Stomach (tissue), 9 donors: ENCODE data around the gene NOS1. TPM values are rescaled to one million over a fixed set of nuclear protein-coding genes. Genes with fewer than 3 reads are reported as not detected.

Source experiments
- DNase-seq, 2 donors: peaks; one replicate each; pipeline versions ENCODE4 v3.0.0 to v3.0.0-alpha.2; 2013 to 2019
- H3K27ac ChIP-seq, 5 donors: fragments of 200-600 bp in 4 of 5; sonication (generic) in 4 of 5; one replicate each; pipeline ENCODE4 v1.5.1; 2013 to 2019; ENCODE audit warnings: mild to moderate bottlenecking in 1 of 5, moderate library complexity in 1 of 5
- H3K27me3 ChIP-seq, 3 donors: fragments of 200-600 bp; sonication (generic); one replicate each; pipeline ENCODE4 v1.5.1; 2017 to 2019; ENCODE audit warnings: mixed run types in 1 of 3
- H3K36me3 ChIP-seq, 4 donors: fragments of 200-600 bp; sonication (generic); 1 replicate in 3 of 4; 2 replicates in 1 of 4; pipeline ENCODE4 v1.5.1; 2016 to 2019
- H3K4me1 ChIP-seq, 4 donors: fragments of 200-600 bp; sonication (generic); one replicate each; pipeline ENCODE4 v1.5.1; 2016 to 2019
- H3K4me3 ChIP-seq, 4 donors: fragments of 200-600 bp; sonication (generic) in 3 of 4; one replicate each; pipeline ENCODE4 v1.5.1; 2016 to 2019; ENCODE audit warnings: mild to moderate bottlenecking in 1 of 4
- H3K9me3 ChIP-seq, 4 donors: fragments of 200-600 bp; sonication (generic); one replicate each; pipeline ENCODE4 v1.5.1; 2016 to 2019
- CTCF ChIP-seq, 7 experiments: fragments of 450-650 bp in 4 of 7; fragments of 200-600 bp in 3 of 7; sonication (generic) in 3 of 7; IDR thresholded peaks; one replicate each; pipeline ENCODE4 v1.5.1; 2016 to 2019; ENCODE audit warnings: antibody characterized with exemption in 7 of 7, control low read depth in 2 of 7, mild to moderate bottlenecking in 1 of 7
- EP300 ChIP-seq: sonication (generic); formaldehyde crosslinking; IDR thresholded peaks from one replicate; pipeline ENCODE4 v1.6.1; 2017; ENCODE audit warnings: antibody characterized with exemption
- POLR2A ChIP-seq, 4 donors: fragments of 450-650 bp; IDR thresholded peaks; one replicate each; pipeline ENCODE4 v1.6.1; 2016; ENCODE audit warnings: antibody characterized with exemption in 4 of 4, control low read depth in 2 of 4, mild to moderate bottlenecking in 1 of 4, moderate library complexity in 1 of 4
- POLR2AphosphoS5 ChIP-seq, 3 donors: sonication (generic); formaldehyde crosslinking; IDR thresholded peaks; one replicate each; pipeline ENCODE4 v1.6.1; 2016; ENCODE audit warnings: antibody characterized with exemption in 3 of 3
- WGBS, 5 donors: extraction: QIAGEN DNeasy Blood & Tissue Kit in 3 of 5; methylation state at CpG; one replicate each; pipeline versions ENCODE4 v1.1.5 to v1.1.7; 2013 to 2018; 5-methylcytosine and 5-hydroxymethylcytosine counted together
- intact Hi-C: fragments of 100-400 bp; cut with DNase I; formaldehyde crosslinking; loops from one replicate; pipeline ENCODE4 v1.15.1; 2023; ENCODE audit warnings: low total_unique reads
- polyA plus RNA-seq, 3 donors: library from polyadenylated mRNA; stranded (reverse); fragments of 200-250 nt; gene quantifications; one replicate each; pipeline ENCODE4 v1.2.3, GENCODE V29; 2013
- total RNA-seq, 5 donors: library from RNA; depleted of rRNA; stranded (reverse); fragments of >200 nt; gene quantifications; one replicate each; pipeline versions ENCODE4 v1.1.0 to v1.2.3, GENCODE V29; 2014 to 2016
- donor health status: healthy with polysubstance abuse.
- donor health status: Bipolar disorder and iron deficiency.
- donor health status: healthy.

Gene NOS1
- total and polyA plus RNA-seq, 8 donors, result 0.15 to 3.1 (median 0.29) TPM; not detected in 3

DNA sequence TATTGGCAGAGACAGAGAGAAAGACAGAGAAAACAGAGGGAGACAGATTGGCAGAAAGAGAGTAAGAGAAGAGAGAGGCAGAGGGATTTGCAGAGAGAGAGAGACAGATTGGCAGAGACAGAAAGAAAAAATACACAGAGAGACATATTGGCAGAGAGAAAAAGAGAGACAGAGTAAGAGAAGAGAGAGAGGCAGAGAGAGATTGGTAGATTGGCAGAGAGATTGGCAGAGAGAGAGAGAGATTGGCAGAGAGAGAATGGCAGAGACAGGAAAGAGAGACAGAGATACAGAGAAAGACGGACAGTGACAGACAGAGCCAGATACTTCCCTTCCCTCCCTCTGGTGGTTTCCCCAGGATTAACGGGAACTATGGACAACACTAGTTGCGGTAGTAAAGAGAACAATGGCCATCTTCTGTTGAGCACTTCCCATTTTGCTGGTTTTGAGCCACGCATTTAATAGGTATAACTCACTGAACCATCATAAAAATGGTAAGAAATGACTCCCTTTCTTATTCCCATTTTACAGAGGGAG lies 2.6 kb upstream of the NOS1 start:
- no peaks in the 10 kb centered on the region for H3K9me3 ChIP-seq
- 14 to 28% (median 17%) methylated on average over 4 of the region's 4 CpGs for WGBS, 5 donors
- H3K4me3 ChIP-seq, result no peak overlapping the region
- TF ChIP-seq POLR2A (IDR thresholded peaks at IDR 0.05), result no peak
- TF ChIP-seq EP300, result no peak
- no peak for TF ChIP-seq POLR2AphosphoS5 (IDR thresholded peaks at IDR 0.05)
- TF ChIP-seq CTCF (IDR thresholded peaks at IDR 0.05), result no peak
- DNase-seq, result no peak
- H3K36me3 ChIP-seq, result no peaks in the 10 kb centered on the region
- H3K27ac ChIP-seq, result no peak overlapping the region
- H3K27me3 ChIP-seq, result peaks cover 11 to 79% (median 58%) of the 10 kb centered on the region in 3 donors
- H3K4me1 ChIP-seq, result peaks cover 0 to 14% (median 10%) of the 10 kb centered on the region in 4 donors
- intact Hi-C loops, result loop anchor here (5.0 kb wide), 1 partner anchor 223 kb away; no protein-coding TSS in a partner anchor

DNA sequence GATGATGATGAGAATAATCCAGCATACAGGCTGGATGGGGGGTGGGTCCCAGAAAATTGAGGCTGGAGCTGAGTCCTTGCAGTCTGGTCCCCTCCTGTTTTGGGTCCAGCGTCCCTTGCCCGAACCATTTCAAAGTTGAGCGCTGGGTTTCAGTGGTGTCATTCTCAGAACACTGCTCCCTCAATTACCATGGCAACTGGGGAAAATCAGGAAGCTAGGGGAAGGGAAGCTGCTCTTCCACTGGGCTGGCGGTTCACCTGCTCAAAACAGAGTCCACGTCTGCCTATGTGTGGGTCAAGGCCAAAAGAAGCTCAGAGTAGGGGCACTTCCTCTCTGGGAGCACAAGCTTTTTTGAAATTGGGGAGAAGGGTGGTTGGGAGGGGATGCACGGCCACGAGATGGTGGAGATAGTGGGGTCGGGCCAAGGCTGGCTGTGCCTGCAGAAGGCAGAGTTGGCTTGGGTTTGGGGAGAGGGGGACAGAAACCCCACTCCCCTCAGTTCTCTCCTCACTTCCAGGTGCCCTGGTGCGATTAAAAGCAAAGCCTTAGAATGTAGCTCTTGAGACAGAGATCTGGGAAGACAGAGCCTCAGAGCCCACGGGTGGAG lies 1.7 kb upstream of the NOS1 start:
- DNase-seq, result no peak
- H3K27ac ChIP-seq, result no peak overlapping the region
- H3K27me3 ChIP-seq, result peaks cover 11 to 88% (median 67%) of the 10 kb centered on the region in 3 donors
- no peak overlapping the region for H3K4me3 ChIP-seq
- H3K36me3 ChIP-seq, result no peaks in the 10 kb centered on the region
- intact Hi-C loops, result loop anchor here (5.0 kb wide), 1 partner anchor 224 kb away; no protein-coding TSS in a partner anchor
- H3K9me3 ChIP-seq, result no peaks in the 10 kb centered on the region
- WGBS, 5 donors, result 38 to 50% (median 45%) methylated on average over 10 of the region's 10 CpGs
- H3K4me1 ChIP-seq, result peaks cover 0 to 14% (median 10%) of the 10 kb centered on the region in 4 donors
- TF ChIP-seq POLR2A (IDR thresholded peaks at IDR 0.05), result no peak
- no peak for TF ChIP-seq EP300
- no peak for TF ChIP-seq CTCF (IDR thresholded peaks at IDR 0.05)
- no peak for TF ChIP-seq POLR2AphosphoS5 (IDR thresholded peaks at IDR 0.05)

GRCh38 chr12:117362391-117362790 lies 965 bp upstream of the NOS1 start:
- WGBS, 5 donors, result 66 to 81% (median 76%) methylated on average over 12 of the region's 12 CpGs
- no peaks in the 10 kb centered on the region for H3K9me3 ChIP-seq
- H3K36me3 ChIP-seq, result no peaks in the 10 kb centered on the region
- TF ChIP-seq EP300 (no peak), CTCF (IDR thresholded peaks at IDR 0.05) (no peak), POLR2AphosphoS5 (IDR thresholded peaks at IDR 0.05) (no peak), POLR2A (IDR thresholded peaks at IDR 0.05) (no peak)
- H3K4me1 ChIP-seq, result peaks cover 0 to 14% (median 10%) of the 10 kb centered on the region in 4 donors
- peaks cover 11 to 94% (median 71%) of the 10 kb centered on the region in 3 donors for H3K27me3 ChIP-seq
- intact Hi-C loops, result loop anchor here (5.0 kb wide), 1 partner anchor 225 kb away; no protein-coding TSS in a partner anchor
- H3K27ac ChIP-seq, result no peak overlapping the region
- no peak overlapping the region for H3K4me3 ChIP-seq
- DNase-seq, result no peak

DNA sequence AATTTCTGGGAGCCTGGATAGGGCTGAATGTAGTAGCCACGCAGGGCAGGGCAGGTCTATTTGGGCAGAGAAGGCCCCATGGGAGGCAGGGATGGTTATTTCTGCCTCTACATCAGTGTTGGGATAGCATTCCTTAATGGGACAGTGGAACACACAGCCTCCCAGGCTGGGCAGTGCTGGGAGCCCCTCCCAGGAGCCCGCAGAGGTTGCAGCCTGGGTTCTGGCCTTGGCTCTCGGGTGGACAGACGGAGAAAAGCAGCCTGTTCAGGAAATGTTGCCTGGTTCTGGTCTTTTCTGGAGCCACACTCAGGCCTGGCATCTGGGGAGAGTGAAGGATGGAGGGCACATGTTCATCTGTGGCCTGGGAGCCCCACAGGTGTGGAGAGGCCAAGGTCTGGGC lies 479 bp upstream of the NOS1 start:
- WGBS, 5 donors, result 52 to 64% (median 59%) methylated on average over 3 to 4 of the region's 4 CpGs

More for the DNA sequence above, 479 bp upstream of the NOS1 start:
- peaks cover 11 to 99% (median 71%) of the 10 kb centered on the region in 3 donors for H3K27me3 ChIP-seq
- intact Hi-C loops, result loop anchor here (5.0 kb wide), 1 partner anchor 225 kb away; no protein-coding TSS in a partner anchor
- H3K4me1 ChIP-seq, result peaks cover 0 to 14% (median 10%) of the 10 kb centered on the region in 4 donors
- no peak overlapping the region for H3K4me3 ChIP-seq
- no peak overlapping the region for H3K27ac ChIP-seq
- no peak for DNase-seq
- no peaks in the 10 kb centered on the region for H3K36me3 ChIP-seq
- TF ChIP-seq POLR2AphosphoS5 (IDR thresholded peaks at IDR 0.05) (no peak), EP300 (no peak), CTCF (IDR thresholded peaks at IDR 0.05) (no peak), POLR2A (IDR thresholded peaks at IDR 0.05) (no peak)
- no peaks in the 10 kb centered on the region for H3K9me3 ChIP-seq
